GM21619 (cell line): ENCODE results near the gene PRAF2.
A peak's percentile ranks its signal among the peaks of the same experiment; 100 is the strongest.

Experiments
- ATAC-seq: cut with Tn5 transposase; IDR thresholded peaks from one replicate; pipeline ENCODE4 v1.9.1; 2021; ENCODE audit not compliant: unreplicated experiment

The PRAF2 gene

GRCh38 chrX:49043220-49043986 is 30.4 kb downstream of the PRAF2 start, which contains the start of gene TFE3:
Gene TFE3, minus strand, starts transcription at chrX:49043357. Its CDS starts 131 bp downstream, at chrX:49043226.
- peak; percentile 90 for ATAC-seq

GRCh38 chrX:49042581-49043219 is 31.1 kb downstream of the PRAF2 start:
- no peak for ATAC-seq

- ATAC-seq, result no peak
These were observed 31.8 kb downstream of the PRAF2 start for GRCh38 chrX:49041744-49042580.

- ATAC-seq, result no peak
These were observed 33.3 kb downstream of the PRAF2 start for GRCh38 chrX:49040376-49040955.

- no peak for ATAC-seq
These were observed 34.0 kb downstream of the PRAF2 start for GRCh38 chrX:49039598-49040375.

- ATAC-seq, result no peak
These were observed 35.8 kb downstream of the PRAF2 start for GRCh38 chrX:49037883-49038475.

GRCh38 chrX:49030283-49030682 is 43.5 kb downstream of the PRAF2 start:
- no peak for ATAC-seq

GRCh38 chrX:49029876-49030275 is 43.9 kb downstream of the PRAF2 start:
- ATAC-seq, result no peak
